ENCODE measurements around the gene SLC2A6. TPM values are rescaled to one million over a fixed set of nuclear protein-coding genes. Genes with fewer than 3 reads are reported as not detected.

Gene SLC2A6
- total RNA-seq, 2 donors from 2014 or later = 4.3 to 5.2 TPM

DNA sequence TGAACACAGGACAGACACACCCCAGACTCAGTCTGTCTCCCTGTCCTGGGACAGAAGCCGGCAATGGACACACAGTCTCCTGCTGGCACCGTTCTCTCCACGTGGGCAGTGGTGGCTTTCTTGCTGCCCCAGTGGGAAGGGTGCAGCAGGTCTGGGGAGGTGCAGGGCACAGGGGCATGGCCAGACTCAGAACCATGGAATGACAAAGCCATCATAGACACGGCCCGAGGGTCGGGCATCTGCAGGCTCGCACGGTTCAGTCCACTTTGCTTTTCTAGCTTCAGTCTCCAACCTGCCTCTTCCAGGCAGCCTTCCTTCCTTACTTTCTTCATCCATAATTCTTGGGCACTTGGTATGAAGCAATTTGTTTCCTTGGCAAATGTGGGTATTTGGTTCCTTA lies 29.1 kb upstream of the SLC2A6 start:
- H3K27ac ChIP-seq = no peak overlapping the region
- no peaks in the 10 kb centered on the region for H3K27me3 ChIP-seq
- no peak for DNase-seq (ENCODE audit: low spot score)
- H3K9me3 ChIP-seq = peaks cover 0 to 3% of the 10 kb centered on the region in 2 donors
- no peaks in the 10 kb centered on the region for H3K36me3 ChIP-seq
- no peak overlapping the region for H3K4me3 ChIP-seq
- TF ChIP-seq, protein P1, sequence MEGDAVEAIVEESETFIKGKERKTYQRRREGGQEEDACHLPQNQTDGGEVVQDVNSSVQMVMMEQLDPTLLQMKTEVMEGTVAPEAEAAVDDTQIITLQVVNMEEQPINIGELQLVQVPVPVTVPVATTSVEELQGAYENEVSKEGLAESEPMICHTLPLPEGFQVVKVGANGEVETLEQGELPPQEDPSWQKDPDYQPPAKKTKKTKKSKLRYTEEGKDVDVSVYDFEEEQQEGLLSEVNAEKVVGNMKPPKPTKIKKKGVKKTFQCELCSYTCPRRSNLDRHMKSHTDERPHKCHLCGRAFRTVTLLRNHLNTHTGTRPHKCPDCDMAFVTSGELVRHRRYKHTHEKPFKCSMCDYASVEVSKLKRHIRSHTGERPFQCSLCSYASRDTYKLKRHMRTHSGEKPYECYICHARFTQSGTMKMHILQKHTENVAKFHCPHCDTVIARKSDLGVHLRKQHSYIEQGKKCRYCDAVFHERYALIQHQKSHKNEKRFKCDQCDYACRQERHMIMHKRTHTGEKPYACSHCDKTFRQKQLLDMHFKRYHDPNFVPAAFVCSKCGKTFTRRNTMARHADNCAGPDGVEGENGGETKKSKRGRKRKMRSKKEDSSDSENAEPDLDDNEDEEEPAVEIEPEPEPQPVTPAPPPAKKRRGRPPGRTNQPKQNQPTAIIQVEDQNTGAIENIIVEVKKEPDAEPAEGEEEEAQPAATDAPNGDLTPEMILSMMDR (IDR thresholded peaks at IDR 0.05) = no peak
- H3K4me1 ChIP-seq = peaks cover 0 to 37% of the 10 kb centered on the region in 2 donors

DNA sequence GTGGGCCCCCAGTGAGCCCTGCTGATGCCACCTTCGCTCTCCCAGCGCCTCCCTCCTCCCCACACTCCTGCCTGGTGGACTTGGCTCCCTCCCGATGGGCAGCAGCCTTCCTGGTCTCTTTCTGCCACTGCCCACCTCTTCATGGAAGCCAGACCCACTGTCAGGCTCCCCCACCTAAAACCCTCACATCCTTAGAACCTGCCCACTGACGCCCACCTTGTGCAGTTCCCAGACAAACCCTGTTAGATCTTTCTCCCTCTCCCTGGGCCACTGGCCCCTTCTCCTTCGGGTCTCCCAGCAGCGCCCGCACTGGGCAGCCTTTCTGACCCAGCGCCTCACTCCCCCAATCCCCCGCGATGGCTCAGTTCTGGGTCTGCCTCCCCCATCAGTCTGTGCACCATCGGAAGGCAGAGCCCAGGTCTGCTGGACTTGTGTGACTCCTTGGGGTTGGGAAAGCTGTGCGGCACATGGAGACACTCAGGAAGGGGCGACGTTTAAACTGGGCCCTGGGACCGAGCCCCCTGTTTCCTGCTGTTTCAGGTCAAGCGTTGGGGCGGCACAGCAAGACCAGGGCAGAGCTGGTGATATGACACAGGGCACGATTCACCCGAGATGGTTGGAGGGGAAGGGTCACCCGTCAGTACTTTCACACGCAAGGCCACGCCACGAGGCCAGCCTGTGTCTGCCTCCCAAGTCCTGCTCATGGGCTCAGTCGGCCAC lies 28.5 kb upstream of the SLC2A6 start:
- Histone ChIP-seq H3K4me1 (peaks cover 0 to 35% of the 10 kb centered on the region in 2 donors), H3K27me3 (no peaks in the 10 kb centered on the region), H3K36me3 (no peaks in the 10 kb centered on the region), H3K27ac (peak overlapping the region; percentile 27 to 75), H3K4me3 (no peak overlapping the region), H3K9me3 (peaks cover 0 to 9% of the 10 kb centered on the region in 2 donors)
- DNase-seq (ENCODE audit: low spot score) = no peak
- TF ChIP-seq, protein P1 (IDR thresholded peaks at IDR 0.05) = no peak

DNA sequence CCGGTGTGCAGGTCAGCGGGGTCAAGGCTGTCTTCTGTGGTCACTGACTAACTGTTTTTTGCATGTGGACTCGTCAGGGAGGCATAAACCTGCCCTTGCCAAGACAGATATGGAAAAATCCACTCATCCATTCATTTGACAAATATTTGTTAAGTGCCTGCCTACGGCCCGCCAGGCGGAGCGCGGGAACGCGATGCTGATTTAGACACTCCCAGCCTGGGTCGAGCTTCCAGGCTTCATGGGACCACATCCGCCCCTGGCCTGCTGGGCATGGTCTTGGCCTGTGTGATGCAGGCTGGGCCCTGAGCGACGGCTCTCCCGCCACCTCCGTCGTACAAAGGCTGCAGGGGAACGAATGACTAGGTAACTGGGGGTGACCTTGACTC lies 27.7 kb upstream of the SLC2A6 start:
- Histone ChIP-seq H3K27me3 (no peaks in the 10 kb centered on the region), H3K27ac (peak overlapping the region; percentile 27 to 75), H3K36me3 (no peaks in the 10 kb centered on the region), H3K4me3 (no peak overlapping the region), H3K4me1 (peaks cover 0 to 35% of the 10 kb centered on the region in 2 donors), H3K9me3 (peaks cover 0 to 17% of the 10 kb centered on the region in 2 donors)
- TF ChIP-seq, protein P1 (IDR thresholded peaks at IDR 0.05) = no peak
- peak; percentile 92 for DNase-seq (ENCODE audit: low spot score)

DNA sequence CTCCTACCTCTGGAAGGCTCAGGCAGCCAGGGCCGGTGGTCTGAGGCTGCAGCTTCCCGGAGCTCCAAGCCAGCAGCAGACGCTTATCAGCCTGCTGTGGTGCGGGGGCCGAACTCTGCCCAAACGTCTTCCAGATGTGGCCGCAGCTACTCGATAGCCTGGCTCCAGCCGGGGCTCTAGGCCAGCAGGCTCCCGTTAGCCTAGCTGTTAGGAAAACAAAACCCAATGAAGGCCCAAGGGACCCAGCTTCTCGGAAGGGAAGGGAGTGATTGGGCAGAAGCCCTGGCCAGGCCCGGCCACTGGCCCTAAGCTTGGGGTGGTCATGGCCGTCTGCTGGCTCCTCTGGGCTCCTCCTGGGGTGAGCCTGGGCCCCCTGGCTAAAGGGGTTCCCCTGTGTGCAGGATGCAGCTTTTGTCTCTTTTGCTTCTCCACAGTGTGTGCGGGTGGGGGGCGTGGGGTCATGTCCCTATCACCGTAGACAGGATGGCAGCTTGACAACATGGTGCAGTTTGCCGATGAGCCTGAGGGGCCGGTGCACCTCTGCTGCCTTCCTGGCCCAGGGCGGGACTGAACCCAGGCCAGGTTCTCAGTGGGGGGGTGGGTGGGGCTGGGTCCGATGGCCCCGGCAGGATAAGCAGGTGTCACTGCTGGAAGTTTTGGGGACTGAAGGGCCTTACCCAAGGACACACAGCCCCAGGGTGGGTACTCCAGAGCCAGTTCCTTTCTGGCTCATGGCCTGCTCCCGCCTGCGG lies 27.2 kb upstream of the SLC2A6 start:
- peaks cover 0 to 22% of the 10 kb centered on the region in 2 donors for H3K9me3 ChIP-seq
- no peaks in the 10 kb centered on the region for H3K27me3 ChIP-seq
- peak overlapping the region; percentile 21 to 75 for H3K27ac ChIP-seq
- no peak overlapping the region for H3K4me3 ChIP-seq
- DNase-seq (ENCODE audit: low spot score) = peak; percentile 85
- H3K4me1 ChIP-seq = peaks cover 0 to 35% of the 10 kb centered on the region in 2 donors
- H3K36me3 ChIP-seq = no peaks in the 10 kb centered on the region
- TF ChIP-seq, protein P1 (IDR thresholded peaks at IDR 0.05) = no peak

DNA sequence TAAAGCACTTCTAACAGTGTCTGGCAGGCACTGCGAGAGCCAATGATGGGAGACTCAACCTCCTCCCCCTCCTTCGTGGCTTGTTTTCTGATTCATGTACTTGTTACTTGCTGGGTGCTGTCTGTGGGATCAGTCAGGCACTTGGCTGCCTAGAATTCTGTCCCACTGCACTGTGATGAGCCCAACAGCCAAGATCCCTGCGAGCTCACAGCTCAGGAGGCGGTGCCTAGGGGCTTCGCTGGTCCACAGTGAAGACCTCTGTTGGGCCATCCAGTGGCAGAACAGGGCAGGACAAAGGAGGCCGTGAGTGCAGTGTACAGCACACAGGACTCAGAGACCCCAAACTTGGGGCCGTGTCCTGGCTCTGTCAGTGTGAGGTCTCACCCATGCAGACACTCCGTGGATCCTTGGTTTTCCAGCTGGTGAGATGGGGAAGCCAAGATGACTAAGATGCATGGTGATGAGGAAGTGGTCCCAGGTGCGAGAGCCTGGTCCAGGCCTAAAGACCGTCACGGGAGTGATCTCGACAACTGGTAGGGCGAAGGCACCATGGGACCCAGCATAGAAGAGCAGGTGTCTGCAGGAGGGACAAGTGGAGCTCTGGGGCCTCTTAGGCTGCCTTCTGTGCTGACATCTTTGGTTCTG lies 26.4 kb upstream of the SLC2A6 start:
- Histone ChIP-seq H3K27ac (peak overlapping the region; percentile 21 to 75), H3K27me3 (no peaks in the 10 kb centered on the region), H3K4me3 (no peak overlapping the region), H3K9me3 (peaks cover 0 to 24% of the 10 kb centered on the region in 2 donors), H3K36me3 (no peaks in the 10 kb centered on the region), H3K4me1 (peaks cover 0 to 35% of the 10 kb centered on the region in 2 donors)
- DNase-seq (ENCODE audit: low spot score) = no peak
- TF ChIP-seq, protein P1 (IDR thresholded peaks at IDR 0.05) = no peak
